D341Med (cell line): ENCODE results near the gene CCDC192.
A peak's percentile ranks its signal among the peaks of the same experiment; 100 is the strongest.

ENCODE experiments used
- DNase-seq: peaks from one replicate; pipeline ENCODE4 v3.0.0; 2012; ENCODE audit warnings: low spot score

The CCDC192 gene

DNA sequence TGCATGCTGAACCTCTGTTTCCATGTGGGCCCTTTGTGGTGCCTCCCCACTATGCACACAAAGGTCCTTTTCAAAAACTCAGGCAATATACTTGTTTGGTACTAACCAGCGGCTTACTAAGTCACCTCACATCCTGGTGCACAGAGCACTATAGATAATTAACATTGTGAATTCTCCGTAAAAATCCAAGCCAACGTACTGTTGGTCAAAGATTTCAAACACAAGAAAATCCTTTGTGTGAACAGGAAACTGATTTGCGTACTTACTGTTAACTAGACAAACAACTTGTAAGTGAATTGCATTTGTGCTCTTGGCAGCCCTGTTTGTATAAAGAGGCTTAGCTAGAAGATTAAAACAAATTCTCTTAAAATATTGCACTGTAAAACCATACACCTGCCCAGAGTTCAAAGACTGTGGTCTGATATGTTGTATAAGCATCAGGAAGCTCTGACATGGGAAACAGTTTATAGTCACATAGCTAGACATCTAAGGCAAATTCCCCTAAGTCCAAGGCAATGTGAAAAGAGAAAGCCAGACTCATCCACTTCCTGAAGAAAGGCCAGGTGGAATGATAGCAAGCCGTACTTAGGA is 255.3 kb downstream of the CCDC192 start:
- no peak for DNase-seq

DNA sequence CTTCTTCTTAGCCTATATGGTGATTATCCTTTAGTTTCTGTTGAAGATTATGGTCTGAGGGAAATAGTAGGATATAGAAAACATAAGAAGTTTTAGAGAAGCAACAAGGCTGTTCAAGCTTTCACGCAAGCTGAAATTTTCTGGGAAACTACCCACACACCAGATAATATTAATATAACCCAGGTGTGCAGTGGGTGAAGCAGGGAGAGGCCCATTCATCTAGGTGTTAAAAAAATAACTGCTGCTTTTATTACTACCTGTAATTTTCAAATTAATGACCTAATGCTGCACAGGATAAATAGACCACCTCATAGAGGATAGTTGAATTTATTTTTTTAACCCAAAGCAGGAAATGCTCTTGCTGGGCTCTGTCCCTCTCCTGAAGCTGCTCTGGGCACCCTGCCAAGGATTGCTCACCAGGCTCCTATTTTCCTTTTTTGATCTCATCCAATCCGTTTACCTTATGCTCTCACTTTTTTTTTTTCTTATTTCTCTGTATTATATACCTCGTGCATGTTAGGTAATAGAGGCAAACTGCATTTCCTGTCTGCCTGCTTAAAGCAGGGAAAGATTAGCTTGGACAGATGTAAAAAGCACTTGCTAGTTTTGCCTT is 256.1 kb downstream of the CCDC192 start:
- peak; percentile 56 for DNase-seq

DNA sequence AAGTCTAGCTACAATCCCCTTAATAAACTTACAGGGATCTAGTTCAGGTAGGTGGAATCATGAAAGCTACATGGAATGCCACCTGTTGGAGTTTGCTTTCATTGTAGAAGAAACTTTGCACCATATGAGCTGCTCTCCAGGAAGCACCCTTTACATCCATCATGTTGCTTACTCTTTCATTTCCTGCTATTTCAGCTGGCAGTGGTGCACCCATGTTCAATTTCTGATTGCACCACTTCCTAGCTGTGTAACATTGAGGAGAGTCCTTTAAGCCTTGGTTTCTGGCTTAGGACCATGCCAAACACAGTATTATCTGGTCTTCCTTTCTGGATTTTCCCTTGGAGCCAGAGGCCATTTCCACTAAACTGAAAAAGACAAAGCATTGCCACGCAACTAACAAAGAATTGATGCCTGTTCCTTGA is 257.1 kb downstream of the CCDC192 start:
- DNase-seq = no peak

DNA sequence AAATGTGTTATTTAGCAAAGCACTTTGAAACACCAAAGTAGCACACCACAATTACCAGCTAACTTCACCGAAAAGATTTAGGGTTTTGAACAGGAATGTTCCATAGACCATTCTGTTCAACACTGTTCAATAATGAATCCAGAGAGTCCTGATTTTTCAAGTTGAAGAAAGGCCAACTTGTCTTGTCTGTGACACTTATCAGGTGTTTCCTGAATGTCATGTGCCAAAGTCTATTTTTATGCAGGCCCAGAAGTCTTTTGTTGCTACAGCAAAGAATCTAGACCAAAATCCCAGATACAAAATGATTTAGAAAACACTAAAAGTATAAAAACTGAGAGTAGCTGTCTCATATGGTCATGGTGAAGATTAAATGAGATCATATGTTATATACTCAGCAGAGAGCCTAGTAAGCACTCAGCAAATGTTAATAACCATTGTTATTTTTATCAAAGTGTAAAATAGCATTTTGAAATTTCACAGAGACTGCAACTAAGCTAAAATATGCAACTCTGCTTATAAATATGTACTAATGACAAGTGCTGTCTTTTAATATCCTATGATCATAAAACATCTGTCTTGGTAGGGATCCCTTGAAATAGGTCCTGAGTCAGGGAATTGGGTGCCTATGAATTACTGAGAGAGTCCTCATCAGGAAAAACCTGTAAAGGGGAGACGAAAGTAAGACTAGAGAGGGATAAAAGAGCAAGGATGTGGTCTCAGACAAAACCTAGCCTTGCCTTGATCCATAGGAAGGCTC is 258.0 kb downstream of the CCDC192 start:
- DNase-seq = no peak

DNA sequence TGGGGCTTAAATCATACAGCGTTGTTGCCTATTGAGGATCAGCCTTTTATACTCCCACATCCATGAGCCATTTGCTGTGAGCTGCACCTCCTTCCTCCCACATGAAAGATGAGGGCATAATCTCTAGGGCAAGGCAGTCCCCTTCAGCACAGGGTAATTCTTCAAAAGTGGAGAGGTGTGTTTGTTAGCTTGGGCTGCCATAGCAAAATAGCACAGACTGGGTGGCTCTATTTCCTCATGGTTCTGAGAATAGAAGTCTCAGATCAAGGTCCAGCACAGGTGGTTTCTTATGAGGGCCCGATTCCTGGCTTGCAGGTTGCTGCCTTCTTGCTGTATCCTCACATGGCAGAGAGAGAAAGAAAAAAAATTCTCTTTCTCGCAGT is 258.6 kb downstream of the CCDC192 start:
- no peak for DNase-seq

DNA sequence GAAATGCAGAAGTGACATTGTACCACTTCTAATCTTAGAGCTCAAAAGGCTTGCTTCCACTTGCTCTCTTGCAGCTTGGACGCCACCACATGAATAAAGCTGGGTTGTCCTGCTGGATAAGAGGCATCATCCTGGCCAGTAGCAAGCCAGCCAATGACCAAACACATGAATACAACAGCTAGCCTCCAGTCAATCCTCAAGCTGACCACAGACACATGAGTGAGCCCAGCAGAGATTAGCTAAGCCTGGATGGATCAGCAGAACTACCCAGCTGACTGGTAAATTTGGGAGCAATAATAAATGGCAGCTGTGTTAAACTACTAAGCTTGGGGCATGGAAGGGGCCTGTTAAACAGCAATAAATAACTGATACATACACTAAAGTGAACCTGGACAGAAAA is 259.3 kb downstream of the CCDC192 start:
- no peak for DNase-seq

DNA sequence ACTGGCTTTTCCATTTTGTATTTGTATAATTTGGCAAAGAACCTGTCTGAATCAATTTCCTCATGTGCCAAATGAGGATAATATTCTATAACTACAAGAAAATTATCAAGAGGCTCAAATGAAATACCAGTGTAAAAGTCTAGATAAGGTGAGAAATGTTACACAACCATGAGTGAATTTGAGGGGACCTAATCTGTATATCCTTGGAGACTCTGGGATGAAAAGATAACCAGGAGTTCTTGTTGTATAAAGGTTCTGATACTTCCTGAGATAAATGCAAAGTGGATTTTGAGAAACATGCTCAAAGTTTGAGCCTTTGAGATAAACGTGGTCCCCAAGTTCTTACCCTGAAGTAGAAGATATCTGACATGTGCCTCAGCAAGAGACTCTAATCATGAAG is 260.0 kb downstream of the CCDC192 start:
- no peak for DNase-seq

DNA sequence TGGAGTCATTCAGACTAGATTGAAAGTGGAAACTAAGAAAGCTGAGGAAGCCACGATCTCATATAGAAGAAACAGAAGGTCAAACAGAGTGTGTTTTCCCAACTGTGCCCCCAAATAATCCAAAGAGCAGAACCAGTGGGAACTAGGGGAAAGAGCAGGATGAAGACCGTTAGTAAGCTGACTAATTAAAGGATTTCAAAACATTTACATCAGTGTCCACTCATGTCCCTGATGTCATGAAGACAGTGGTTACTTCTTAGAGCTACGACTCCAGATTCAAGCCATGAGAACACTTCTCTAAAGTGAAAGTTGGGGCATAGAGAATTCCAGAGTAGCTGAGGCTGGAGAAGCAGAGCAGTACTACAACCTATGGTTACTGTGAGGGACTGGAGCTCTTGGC is 260.7 kb downstream of the CCDC192 start:
- DNase-seq = no peak

DNA sequence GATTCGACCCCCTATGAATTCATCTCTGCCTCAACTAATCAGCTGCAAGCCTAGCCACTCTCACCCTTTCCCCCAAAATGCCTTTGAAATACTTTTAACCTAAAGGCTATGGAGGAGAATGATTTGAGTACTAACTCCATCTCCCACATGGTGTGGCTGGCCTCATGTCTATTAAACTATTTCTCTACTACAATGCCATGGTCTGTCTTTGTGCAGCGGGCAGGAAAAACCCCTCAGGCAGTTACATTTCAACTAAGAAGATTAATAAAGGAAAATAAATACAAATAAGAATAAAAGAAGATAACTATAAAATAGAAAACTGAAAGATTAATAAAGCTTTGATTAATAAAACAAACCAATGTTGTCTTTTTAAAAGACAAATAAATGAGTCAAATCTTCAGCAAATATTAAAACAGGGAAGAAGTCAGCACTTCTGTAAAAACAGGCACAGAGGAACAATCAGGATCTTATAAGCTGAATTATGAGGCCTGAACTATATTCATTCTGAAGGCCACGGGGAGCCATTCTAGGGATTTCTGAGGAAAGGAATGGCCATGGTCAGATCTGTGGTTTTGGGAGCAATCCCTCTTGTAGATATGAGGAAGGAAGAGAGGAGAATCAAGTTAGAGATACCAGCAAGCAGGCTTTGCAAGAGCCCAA is 264.3 kb downstream of the CCDC192 start:
- DNase-seq = no peak

DNA sequence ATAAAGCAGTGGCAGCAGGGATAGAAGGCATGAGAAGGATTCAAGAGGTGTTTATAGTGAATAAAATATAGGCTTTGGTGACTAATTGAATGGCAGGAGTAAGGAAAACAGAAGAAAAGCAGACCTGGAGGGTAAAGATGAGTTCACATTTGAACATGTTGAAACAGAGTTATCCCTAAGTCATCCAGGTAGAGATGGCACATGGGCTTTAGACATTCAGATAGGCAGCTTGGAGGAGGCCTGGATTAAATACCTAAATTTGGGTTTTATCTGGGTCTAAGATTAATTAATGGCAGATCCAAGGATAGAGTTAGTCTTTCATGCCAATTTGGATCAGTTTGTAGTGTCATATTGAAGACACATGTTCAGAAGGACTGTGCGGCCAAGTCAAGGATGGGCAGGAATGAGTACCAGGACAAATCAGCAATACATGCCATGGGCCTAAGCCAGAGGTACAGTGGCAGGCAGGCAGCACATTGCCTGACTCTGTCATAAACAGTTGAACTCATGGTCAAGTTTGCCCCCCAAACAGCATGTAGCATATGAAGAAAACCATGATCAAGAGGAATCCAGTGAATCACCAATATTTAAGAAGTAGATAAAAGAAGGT is 264.9 kb downstream of the CCDC192 start:
- DNase-seq = no peak

DNA sequence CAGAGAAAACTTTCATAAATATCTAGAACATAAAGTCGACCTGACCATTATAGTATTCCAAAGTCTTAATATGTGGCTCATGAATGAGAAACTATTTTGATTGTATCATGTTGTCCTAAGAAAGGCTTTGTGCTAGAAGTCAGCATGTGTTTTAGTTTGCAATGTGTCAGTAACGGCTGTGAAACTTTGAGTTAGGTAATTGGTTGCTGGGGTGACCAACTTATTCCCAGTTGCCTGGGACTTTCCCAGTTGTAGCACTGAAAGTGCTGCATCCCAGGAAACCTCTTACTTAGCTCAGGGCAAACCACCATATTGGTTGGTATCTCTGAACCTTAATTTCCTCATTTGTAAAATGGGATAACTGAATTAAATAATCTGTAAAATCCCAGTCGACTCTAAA is 265.8 kb downstream of the CCDC192 start:
- DNase-seq = no peak

DNA sequence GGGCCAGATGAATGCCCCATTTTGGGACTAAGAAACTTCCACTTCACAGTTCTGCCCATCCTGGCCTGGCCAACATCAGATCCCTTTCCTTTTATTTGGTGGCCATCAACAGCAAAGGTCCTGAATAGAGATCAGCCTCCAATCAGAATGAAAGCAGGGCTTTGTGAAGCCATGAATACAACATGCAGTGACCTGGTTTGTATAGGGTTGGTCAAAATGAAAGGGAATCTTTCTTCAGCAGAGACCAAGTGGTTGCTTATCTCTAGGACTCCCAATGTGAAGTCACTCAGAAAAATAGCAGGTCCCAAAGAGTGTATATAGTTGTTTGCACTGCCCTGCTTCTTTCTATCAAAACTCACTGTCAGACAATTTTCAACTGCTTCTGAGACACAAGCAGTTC is 266.5 kb downstream of the CCDC192 start:
- DNase-seq = no peak

DNA sequence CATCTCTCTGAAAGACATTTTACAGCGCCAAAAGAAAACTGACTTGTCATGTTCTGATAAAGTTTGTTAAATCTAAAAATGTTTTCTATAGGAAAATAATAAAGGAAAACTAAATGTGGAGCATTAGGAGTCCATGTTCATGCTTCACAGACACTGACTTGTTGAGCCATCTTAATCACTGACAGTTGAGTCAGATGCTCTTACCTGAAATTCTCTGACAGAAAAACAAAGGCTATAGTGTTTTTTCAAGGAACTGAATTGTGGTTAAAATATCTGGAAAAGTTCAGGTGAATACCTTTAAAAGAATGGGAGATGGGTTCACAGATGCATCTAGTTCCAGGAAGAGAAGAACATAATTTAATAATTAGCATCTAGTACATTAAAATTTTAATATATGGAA is 266.9 kb downstream of the CCDC192 start:
- no peak for DNase-seq

DNA sequence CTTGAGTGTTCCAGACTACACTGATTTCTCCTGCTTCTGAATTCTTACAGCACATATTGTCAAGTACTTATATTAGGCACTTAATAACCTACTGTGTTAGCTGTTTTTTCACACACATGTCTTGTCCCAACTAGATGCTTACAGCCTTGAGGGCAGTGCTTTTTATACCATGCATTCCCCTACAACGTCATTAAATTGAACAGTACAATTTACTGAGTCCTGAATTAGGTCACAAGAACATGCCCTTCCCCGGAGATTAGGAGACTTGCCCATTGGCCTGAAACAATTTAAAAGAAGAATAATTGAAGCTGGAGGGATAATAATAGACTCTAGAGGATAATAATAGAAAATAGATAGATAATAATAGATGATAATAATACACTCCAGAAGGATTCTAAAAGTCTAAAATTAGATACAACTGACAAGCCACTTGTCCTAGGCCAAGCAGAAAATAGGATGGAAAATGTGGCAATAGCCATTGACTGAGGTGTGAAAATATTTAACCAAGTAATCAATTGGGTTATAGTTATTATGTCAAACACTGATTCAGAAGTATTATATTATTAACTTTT is 267.7 kb downstream of the CCDC192 start:
- DNase-seq = no peak

DNA sequence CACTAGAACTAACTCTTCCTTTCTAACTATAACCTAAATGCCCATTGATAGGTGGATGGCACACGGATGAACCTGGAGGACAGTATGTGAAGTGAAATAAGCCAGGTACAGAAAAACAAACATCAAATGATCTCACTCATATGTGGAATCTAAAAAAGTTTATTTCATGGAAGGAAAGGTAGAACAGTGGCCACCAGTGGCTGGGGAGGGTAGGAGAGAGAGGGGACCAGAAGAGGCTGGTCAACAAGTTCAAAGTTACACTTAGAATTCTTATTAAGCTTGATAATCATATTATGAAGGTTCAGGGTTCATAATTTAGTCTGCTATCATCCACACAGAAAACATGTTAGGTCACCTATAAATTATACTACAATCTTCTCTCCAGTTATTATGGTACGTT is 272.8 kb downstream of the CCDC192 start:
- no peak for DNase-seq

DNA sequence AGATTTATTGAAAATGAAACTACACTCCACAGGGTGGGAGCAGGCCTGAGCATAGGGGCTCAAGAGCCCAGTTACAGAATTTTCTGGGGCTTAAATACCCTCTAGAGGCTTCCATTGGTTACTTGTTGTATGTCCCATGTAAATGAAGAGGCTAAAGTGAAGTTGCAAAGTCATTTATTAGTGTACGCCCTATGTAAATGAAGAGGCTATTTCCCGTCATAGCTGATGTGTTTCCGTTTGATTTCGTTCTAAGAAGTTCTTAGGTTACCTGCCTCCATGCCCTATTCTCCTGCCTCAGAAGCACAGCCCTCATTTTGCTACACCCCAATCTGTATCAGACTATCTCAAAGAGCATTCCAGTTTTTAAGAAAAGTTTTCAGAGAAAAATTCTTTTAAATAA is 273.3 kb downstream of the CCDC192 start:
- DNase-seq = no peak

DNA sequence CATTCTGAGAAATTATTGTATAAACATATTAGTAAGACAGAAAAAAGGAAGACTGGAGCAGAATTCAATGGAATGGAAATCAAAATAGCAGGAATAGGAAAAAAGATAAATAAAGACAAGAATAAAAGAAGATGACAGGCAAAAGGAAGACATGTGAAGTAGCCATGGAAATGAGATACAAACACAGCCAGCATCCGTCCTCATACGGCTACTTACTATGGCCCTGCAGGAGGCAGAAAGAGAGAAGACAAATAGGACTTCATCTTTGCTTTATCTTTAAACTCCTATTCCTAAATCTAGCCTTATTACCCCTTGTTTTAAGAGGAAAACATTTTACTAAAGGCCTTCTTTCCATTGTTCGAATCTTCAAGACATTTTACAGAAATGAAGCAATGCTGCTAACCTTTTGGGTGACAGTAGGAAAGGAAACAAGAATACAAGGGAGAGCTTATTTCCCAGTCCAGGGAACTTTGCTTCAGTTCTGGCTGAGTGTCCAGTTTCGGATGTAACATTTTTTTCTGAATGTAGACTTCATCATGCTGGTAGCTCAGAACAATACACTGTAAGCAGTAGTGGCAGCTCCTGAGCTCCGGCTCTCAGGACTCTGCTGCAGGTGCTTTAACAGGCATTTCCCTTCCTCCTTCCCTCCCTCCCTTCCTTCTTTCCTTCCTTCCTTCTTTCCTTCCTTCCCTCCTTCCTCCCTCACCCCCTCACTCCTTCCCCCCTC is 274.0 kb downstream of the CCDC192 start:
- no peak for DNase-seq

DNA sequence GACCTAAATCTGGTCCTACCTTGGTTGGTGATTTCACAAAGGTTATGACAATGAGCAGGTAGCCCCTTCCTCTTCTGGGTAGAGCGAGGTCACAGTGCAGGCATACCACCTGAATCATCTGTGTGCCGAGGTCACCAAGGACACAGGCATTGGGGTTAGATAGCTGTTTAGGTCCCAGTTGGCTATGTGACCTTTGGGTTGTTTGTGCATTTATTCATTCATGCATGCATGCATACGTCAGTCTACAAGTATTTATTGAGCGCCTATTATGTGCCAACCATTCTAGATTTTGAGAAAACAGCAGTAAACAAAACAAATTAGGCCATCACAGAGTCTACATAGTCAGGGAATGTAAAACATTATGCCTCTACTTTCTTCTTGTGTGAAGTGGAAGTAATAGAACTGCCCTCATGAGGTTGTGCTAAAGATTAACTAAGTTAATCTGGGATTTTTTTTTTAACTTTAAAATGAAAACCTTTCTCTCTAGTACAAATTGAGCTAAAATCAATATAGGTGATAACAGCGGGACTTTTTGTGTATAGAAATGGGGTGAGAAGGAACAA is 275.6 kb downstream of the CCDC192 start:
- no peak for DNase-seq

DNA sequence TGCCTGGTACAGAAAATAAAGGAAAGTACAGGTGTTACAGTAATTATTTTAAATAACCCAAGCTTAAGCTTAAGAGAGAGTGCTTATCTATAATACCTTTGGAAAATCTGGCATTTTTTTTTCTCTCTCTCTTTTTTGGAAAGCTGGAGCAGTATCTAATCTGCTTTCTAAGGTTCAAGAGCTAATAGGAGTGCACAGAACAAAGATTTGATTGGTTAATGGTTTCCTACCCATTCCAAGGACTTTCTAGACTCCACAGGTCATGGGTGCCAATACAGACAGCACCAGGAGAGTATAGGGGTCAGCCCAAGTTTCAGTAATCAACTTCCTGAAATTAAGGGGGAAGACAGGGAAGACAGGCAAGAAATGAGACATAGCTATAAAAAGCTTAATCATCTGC is 276.3 kb downstream of the CCDC192 start:
- no peak for DNase-seq

DNA sequence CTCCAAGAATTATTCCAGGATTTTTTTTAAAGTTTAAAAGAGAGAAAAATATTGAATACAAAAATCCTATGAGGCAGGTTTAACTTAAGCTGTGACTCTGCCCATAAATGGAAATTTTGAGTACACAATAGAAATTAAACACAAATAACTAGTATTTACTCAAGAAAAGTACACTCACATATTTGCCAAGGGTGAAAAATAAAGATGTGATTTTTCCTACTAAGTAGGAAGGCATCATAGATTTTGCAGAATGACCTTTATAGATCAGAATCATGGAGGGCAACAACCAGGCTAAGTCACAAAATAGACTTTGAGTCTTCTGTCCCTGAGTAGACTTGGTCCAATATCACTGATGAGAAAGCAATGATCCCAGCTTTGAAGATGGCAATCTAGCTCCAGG is 277.7 kb downstream of the CCDC192 start:
- DNase-seq = no peak

DNA sequence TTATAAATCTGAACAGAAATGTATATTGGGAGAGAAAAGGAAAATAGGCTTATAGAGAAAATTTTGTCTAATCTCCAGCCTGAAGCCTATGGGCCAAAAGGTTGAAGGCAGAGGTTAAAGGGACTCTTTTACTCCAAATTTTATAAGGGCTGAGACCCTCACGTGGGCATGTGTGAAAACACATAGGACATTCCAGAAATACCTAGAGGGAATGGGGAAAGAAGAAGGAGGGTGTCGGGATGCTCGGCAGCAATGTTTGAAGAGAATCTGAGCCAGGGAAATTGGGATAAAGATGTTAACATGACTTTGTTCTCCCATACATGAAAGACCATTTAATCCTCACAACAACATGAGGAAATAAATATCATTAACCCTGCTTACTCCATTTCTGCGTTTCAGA is 278.3 kb downstream of the CCDC192 start:
- no peak for DNase-seq
